ENCODE measurements around the gene WNT3.

The WNT3 gene

GRCh38 chr17:46736100-46736499 lies 82.4 kb downstream of the WNT3 start:
- Histone ChIP-seq H3K27ac (ENCODE audit: low read depth, low read length) (no peak overlapping the region), H3K36me3 (ENCODE audit: insufficient read depth, low read length) (no peaks in the 10 kb centered on the region), H3K27me3 (ENCODE audit: control insufficient read depth in 1 of 2, insufficient read depth in 2 of 2, low read length in 2 of 2) (no peaks in the 10 kb centered on the region), H3K9ac (ENCODE audit: low read length) (no peak overlapping the region), H3K9me3 (ENCODE audit: low read length) (no peaks in the 10 kb centered on the region), H3K4me1 (ENCODE audit: insufficient read depth, low read length) (no peaks in the 10 kb centered on the region), H3K4me3 (ENCODE audit: low read depth in 1 of 2, low read length in 2 of 2) (no peak overlapping the region)

DNA sequence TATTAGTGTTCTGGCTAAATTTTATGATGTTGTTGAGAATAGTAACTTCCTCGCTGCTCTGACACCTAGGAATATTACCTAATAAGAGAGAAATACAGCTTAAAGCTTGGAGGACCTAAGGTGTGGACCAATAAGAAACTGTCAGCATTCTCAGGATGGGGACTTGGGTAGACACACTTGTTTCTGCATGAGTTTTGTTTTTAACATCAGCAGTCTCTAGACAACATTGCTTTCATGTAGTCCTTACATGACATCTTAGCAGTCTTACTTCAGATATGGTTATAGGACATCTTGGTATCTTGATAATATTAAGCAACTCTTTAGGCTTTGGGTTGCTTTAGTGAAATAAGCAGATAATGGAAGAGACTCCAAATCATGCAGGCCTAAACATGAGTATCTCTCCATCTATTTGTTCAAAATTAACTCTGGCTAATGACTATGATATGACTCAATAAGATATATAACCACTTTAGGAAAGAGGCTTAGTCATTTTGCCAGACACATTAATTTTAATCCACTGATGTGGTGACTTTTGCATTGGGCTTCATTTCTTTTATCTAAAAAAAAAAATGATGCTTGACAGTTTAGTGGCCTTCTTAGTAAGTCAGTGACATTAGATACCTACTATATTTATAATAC lies 84.5 kb downstream of the WNT3 start:
- Histone ChIP-seq H3K27ac (ENCODE audit: low read depth, low read length) (no peak overlapping the region), H3K9me3 (ENCODE audit: low read length) (no peaks in the 10 kb centered on the region), H3K4me1 (ENCODE audit: insufficient read depth, low read length) (no peaks in the 10 kb centered on the region), H3K9ac (ENCODE audit: low read length) (no peak overlapping the region), H3K4me3 (ENCODE audit: low read depth in 1 of 2, low read length in 2 of 2) (no peak overlapping the region), H3K27me3 (ENCODE audit: control insufficient read depth in 1 of 2, insufficient read depth in 2 of 2, low read length in 2 of 2) (no peaks in the 10 kb centered on the region), H3K36me3 (ENCODE audit: insufficient read depth, low read length) (no peaks in the 10 kb centered on the region)

DNA sequence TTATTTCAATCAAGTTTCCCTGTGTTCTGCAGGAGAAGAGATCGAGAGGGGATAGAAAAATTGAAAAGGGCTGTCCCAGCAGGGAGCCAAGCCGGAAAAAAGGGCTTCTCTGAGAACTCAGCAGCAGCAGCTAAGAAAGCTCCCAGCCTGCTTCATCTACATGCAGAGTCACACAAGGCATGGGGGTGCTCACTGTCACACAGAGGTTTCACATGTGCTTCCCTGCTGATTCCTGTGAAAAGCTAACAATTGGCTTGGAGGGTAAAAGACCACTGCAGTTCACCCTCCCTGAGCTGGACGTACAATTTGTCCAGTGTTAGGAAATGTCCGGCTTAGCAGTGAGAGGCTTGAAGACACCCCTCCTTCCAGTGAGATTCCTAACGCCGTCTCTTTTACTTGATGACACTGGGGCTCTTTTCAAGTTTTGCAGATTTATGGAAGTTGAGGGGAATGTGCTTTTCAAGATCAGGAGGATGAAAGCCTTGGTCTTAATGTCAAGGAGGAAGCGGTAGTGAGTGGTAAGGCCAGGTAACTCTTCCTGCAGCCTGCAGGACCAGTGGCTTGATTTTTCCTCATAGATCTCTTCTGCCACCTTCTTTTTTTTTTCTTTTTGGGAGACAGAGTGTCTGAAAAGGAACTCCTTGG lies 85.6 kb downstream of the WNT3 start:
- H3K9ac ChIP-seq (ENCODE audit: low read length), result no peak overlapping the region
- H3K36me3 ChIP-seq (ENCODE audit: insufficient read depth, low read length), result no peaks in the 10 kb centered on the region
- no peaks in the 10 kb centered on the region for H3K9me3 ChIP-seq (ENCODE audit: low read length)

GRCh38 chr17:46732160-46732559 lies 86.3 kb downstream of the WNT3 start:
- Histone ChIP-seq H3K4me3 (ENCODE audit: low read depth in 1 of 2, low read length in 2 of 2) (no peak overlapping the region), H3K9ac (ENCODE audit: low read length) (no peak overlapping the region), H3K4me1 (ENCODE audit: insufficient read depth, low read length) (no peaks in the 10 kb centered on the region), H3K27ac (ENCODE audit: low read depth, low read length) (no peak overlapping the region), H3K36me3 (ENCODE audit: insufficient read depth, low read length) (no peaks in the 10 kb centered on the region), H3K27me3 (ENCODE audit: control insufficient read depth in 1 of 2, insufficient read depth in 2 of 2, low read length in 2 of 2) (no peaks in the 10 kb centered on the region), H3K9me3 (ENCODE audit: low read length) (no peaks in the 10 kb centered on the region)

More for the DNA sequence above, 85.6 kb downstream of the WNT3 start:
- Histone ChIP-seq H3K27me3 (ENCODE audit: control insufficient read depth in 1 of 2, insufficient read depth in 2 of 2, low read length in 2 of 2) (no peaks in the 10 kb centered on the region), H3K27ac (ENCODE audit: low read depth, low read length) (no peak overlapping the region), H3K4me1 (ENCODE audit: insufficient read depth, low read length) (no peaks in the 10 kb centered on the region), H3K4me3 (ENCODE audit: low read depth in 1 of 2, low read length in 2 of 2) (no peak overlapping the region)

- Histone ChIP-seq H3K27me3 (ENCODE audit: control insufficient read depth in 1 of 2, insufficient read depth in 2 of 2, low read length in 2 of 2) (no peaks in the 10 kb centered on the region), H3K9me3 (ENCODE audit: low read length) (no peaks in the 10 kb centered on the region), H3K36me3 (ENCODE audit: insufficient read depth, low read length) (no peaks in the 10 kb centered on the region), H3K27ac (ENCODE audit: low read depth, low read length) (no peak overlapping the region), H3K4me3 (ENCODE audit: low read depth in 1 of 2, low read length in 2 of 2) (no peak overlapping the region), H3K4me1 (ENCODE audit: insufficient read depth, low read length) (no peaks in the 10 kb centered on the region), H3K9ac (ENCODE audit: low read length) (no peak overlapping the region)
Observed at GRCh38 chr17:46730679-46731078, 87.8 kb downstream of the WNT3 start.

- H3K27me3 ChIP-seq (ENCODE audit: control insufficient read depth in 1 of 2, insufficient read depth in 2 of 2, low read length in 2 of 2), result no peaks in the 10 kb centered on the region
- no peaks in the 10 kb centered on the region for H3K9me3 ChIP-seq (ENCODE audit: low read length)
- no peak overlapping the region for H3K9ac ChIP-seq (ENCODE audit: low read length)
- no peaks in the 10 kb centered on the region for H3K4me1 ChIP-seq (ENCODE audit: insufficient read depth, low read length)
- no peak overlapping the region for H3K4me3 ChIP-seq (ENCODE audit: low read depth in 1 of 2, low read length in 2 of 2)
- no peak overlapping the region for H3K27ac ChIP-seq (ENCODE audit: low read depth, low read length)
- H3K36me3 ChIP-seq (ENCODE audit: insufficient read depth, low read length), result no peaks in the 10 kb centered on the region
Observed at GRCh38 chr17:46730026-46730425, 88.5 kb downstream of the WNT3 start.

- H3K4me1 ChIP-seq (ENCODE audit: insufficient read depth, low read length), result no peaks in the 10 kb centered on the region
- no peak overlapping the region for H3K9ac ChIP-seq (ENCODE audit: low read length)
- H3K27ac ChIP-seq (ENCODE audit: low read depth, low read length), result no peak overlapping the region
- no peak overlapping the region for H3K4me3 ChIP-seq (ENCODE audit: low read depth in 1 of 2, low read length in 2 of 2)
- no peaks in the 10 kb centered on the region for H3K36me3 ChIP-seq (ENCODE audit: insufficient read depth, low read length)
- H3K27me3 ChIP-seq (ENCODE audit: control insufficient read depth in 1 of 2, insufficient read depth in 2 of 2, low read length in 2 of 2), result no peaks in the 10 kb centered on the region
- no peaks in the 10 kb centered on the region for H3K9me3 ChIP-seq (ENCODE audit: low read length)
Observed at GRCh38 chr17:46727572-46728348, 90.7 kb downstream of the WNT3 start.

DNA sequence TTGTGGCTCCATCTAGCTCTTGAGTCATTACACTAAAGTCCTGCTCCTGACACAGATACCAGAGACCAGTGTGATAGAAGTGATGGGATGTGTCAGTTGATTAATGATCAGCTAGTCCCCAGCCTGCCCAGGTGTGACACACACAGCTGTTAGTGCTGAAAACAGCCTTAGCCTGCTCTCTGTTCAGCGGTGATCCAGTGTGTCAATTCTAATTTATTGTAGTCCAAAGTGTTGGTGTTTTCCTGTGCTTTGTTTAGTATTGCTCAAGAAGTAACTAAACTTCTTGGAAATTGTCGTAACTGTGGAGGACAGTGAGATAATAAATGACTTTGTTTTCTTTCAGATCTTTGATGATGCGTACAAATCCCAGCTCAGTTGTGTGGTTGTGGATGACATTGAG lies 92.3 kb downstream of the WNT3 start:
- H3K4me1 ChIP-seq (ENCODE audit: insufficient read depth, low read length), result no peaks in the 10 kb centered on the region
- no peak overlapping the region for H3K9ac ChIP-seq (ENCODE audit: low read length)
- no peaks in the 10 kb centered on the region for H3K9me3 ChIP-seq (ENCODE audit: low read length)
- H3K27ac ChIP-seq (ENCODE audit: low read depth, low read length), result no peak overlapping the region
- H3K27me3 ChIP-seq (ENCODE audit: control insufficient read depth in 1 of 2, insufficient read depth in 2 of 2, low read length in 2 of 2), result no peaks in the 10 kb centered on the region
- H3K36me3 ChIP-seq (ENCODE audit: insufficient read depth, low read length), result no peaks in the 10 kb centered on the region
- H3K4me3 ChIP-seq (ENCODE audit: low read depth in 1 of 2, low read length in 2 of 2), result no peak overlapping the region

GRCh38 chr17:46722662-46723285 lies 95.7 kb downstream of the WNT3 start:
- Histone ChIP-seq H3K4me1 (ENCODE audit: insufficient read depth, low read length) (no peaks in the 10 kb centered on the region), H3K4me3 (ENCODE audit: low read depth in 1 of 2, low read length in 2 of 2) (no peak overlapping the region), H3K9ac (ENCODE audit: low read length) (no peak overlapping the region), H3K36me3 (ENCODE audit: insufficient read depth, low read length) (peaks cover 4% of the 10 kb centered on the region), H3K9me3 (ENCODE audit: low read length) (no peaks in the 10 kb centered on the region), H3K27me3 (ENCODE audit: control insufficient read depth in 1 of 2, insufficient read depth in 2 of 2, low read length in 2 of 2) (no peaks in the 10 kb centered on the region), H3K27ac (ENCODE audit: low read depth, low read length) (no peak overlapping the region)

GRCh38 chr17:46720408-46720807 lies 98.1 kb downstream of the WNT3 start:
- Histone ChIP-seq H3K9ac (ENCODE audit: low read length) (no peak overlapping the region), H3K4me3 (ENCODE audit: low read depth in 1 of 2, low read length in 2 of 2) (no peak overlapping the region), H3K36me3 (ENCODE audit: insufficient read depth, low read length) (peaks cover 6% of the 10 kb centered on the region), H3K9me3 (ENCODE audit: low read length) (no peaks in the 10 kb centered on the region), H3K4me1 (ENCODE audit: insufficient read depth, low read length) (no peaks in the 10 kb centered on the region), H3K27me3 (ENCODE audit: control insufficient read depth in 1 of 2, insufficient read depth in 2 of 2, low read length in 2 of 2) (no peaks in the 10 kb centered on the region), H3K27ac (ENCODE audit: low read depth, low read length) (no peak overlapping the region)

DNA sequence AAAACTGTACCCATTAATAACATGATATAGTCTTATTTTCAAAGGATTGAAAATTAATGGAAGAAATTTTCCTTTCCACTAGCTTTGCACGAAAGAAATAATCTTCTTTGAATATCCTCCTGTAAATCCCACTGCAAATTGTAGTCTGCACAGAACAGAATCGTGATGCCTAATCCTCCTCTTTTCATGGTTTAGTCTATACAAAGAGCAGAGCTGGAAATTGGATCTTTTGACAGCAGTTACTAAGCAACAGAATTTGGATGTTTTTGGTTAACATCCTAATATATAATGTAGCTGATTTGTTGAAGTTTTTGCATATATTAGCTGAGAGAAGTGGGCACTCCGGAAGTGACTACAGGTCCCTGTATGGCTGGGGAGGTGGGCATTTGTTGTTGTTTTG lies 98.6 kb downstream of the WNT3 start:
- Histone ChIP-seq H3K9ac (ENCODE audit: low read length) (no peak overlapping the region), H3K4me3 (ENCODE audit: low read depth in 1 of 2, low read length in 2 of 2) (no peak overlapping the region), H3K27ac (ENCODE audit: low read depth, low read length) (no peak overlapping the region), H3K4me1 (ENCODE audit: insufficient read depth, low read length) (no peaks in the 10 kb centered on the region), H3K9me3 (ENCODE audit: low read length) (no peaks in the 10 kb centered on the region), H3K36me3 (ENCODE audit: insufficient read depth, low read length) (peaks cover 6% of the 10 kb centered on the region), H3K27me3 (ENCODE audit: control insufficient read depth in 1 of 2, insufficient read depth in 2 of 2, low read length in 2 of 2) (no peaks in the 10 kb centered on the region)

Measured in muscle layer of colon (tissue), 2 donors.